ENCODE measurements around the gene NAT8L. TPM values are rescaled to one million over a fixed set of nuclear protein-coding genes. Genes with fewer than 3 reads are reported as not detected.

NAT8L gene
- total RNA-seq, 1 donor from 2014 or later = 0.40 TPM

DNA sequence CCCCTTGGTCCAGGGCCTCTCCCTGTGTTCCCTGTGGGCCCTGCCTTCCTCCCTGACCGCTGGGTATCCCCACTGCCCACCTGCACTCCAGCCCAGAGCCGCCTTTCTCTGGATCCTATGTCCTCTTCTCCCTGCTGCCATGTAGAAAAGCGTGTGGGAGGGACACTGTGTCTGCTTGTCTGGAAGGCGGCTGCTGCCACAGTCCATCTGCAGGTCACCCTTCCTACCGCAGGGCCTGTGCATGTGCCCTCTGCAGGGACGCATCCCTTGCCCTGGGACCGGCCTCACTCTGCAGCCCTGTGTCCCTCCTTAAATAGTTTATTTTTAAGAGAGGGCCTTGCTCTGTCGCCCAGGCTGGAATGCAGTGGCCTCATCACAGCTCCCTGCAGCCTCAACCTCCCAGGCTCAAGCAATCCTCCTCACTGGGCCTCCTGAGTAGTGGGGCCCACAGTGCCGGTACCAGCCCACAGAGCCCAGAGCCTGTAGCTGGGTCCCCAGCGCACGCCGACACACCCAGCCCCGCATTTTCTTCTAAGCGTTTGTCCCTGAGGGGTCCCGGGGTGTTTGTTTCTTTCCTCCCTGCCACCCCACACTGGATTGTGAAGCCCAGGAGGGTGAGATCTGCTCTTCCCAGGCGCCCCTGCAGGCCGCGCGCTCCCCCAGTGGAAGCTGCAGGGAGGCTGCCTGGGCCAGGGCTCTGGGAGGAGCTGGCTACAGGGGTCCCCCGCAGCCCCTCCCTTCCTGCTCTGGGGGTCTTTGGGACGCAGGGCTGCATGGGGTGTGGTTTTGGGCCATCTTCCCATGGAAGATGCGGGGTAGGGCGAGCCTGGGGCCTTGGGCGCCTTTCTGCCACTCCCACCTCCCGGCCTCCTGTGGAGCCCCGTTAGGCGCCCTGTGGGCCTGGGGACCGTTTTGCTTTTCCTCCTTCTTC, 12.8 kb upstream of the NAT8L start:
- no peak for DNase-seq (ENCODE audit: low spot score)

GRCh38 chr4:2047031-2047660, 12.0 kb upstream of the NAT8L start:
- no peak for DNase-seq (ENCODE audit: low spot score)

GRCh38 chr4:2047781-2048581, 11.1 kb upstream of the NAT8L start:
- DNase-seq (ENCODE audit: low spot score) = no peak

GRCh38 chr4:2048831-2049230, 10.3 kb upstream of the NAT8L start:
- no peak for DNase-seq (ENCODE audit: low spot score)

- no peak for DNase-seq (ENCODE audit: low spot score)
Measured at GRCh38 chr4:2049381-2049780, 9.7 kb upstream of the NAT8L start.

- DNase-seq (ENCODE audit: low spot score) = no peak
Measured at GRCh38 chr4:2049811-2050210, 9.3 kb upstream of the NAT8L start.

GRCh38 chr4:2051086-2051485, 8.0 kb upstream of the NAT8L start:
- DNase-seq (ENCODE audit: low spot score) = no peak

- DNase-seq (ENCODE audit: low spot score) = no peak
Measured at GRCh38 chr4:2054217-2054616, 4.9 kb upstream of the NAT8L start.

DNA sequence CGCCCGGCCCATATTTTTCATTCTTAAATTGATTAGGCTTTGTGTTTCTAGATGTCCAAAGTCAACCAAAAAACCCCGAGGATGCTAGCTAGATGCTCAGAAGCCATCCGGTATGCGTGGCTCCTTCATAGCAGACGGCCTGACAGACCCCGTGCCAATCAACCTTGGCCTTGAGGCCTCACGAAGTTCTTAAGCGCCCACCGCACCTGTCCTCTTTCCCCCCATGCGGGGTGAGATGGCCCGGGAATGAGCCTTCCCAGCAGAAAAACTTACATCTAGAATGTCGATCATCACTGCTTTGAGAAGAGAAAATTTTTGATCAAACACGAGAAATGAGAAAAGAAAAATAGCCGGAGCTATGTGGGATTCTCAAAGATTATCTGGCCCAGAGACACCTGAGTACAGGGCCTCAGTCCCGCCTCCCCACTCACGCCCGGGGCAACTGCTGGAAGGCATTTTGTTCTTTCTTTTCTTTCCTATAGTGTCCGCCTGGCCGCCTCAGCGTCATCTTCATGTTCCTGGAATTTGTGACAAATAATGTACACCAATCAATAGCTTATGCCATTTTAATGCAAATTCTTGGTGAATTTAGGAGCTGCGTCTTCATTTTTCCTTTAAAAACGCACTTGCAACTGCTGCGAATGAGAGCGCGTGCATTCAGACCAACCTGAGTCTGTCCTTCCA, 1.6 kb upstream of the NAT8L start:
- DNase-seq (ENCODE audit: low spot score) = no peak

DNA sequence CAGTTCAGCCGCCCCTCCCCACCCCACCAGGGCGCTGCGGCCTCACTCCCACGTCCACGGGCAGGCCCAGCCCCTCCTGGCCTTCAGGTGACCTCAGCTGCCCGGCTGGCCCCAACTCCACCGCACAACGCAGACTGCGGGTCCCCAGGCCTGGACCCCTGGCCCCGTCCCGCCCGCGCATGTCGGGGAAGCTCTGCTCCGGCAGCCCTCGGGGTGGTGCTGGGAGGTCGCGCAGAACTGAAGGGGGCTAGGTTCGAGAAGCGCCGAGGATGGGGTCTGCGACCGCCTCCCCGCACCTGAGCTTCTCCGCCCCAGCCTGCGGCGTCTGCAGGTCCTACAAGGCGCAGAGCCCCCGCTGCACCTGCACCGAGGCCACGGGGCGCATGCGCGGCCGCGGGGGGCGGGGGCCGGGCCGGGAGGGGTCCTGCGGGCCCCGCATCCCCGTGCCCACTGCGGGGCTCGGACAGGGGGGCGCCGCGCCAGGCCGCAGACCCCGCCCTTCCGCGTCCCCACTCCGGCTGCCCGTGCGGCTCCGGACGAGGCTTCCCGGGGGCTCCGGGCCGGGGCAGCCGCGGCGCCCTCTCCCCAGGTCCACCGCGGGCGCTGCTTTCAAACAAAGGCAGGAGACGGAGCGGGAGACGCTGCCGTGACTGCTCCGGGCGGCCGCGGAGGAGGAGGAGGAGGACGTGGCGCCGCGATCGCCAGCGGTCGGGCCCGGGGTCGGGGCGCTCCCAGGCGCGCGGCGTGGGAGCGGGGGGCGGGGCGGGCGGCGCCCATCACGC, 672 bp upstream of the NAT8L start:
- no peak for DNase-seq (ENCODE audit: low spot score)

DNA sequence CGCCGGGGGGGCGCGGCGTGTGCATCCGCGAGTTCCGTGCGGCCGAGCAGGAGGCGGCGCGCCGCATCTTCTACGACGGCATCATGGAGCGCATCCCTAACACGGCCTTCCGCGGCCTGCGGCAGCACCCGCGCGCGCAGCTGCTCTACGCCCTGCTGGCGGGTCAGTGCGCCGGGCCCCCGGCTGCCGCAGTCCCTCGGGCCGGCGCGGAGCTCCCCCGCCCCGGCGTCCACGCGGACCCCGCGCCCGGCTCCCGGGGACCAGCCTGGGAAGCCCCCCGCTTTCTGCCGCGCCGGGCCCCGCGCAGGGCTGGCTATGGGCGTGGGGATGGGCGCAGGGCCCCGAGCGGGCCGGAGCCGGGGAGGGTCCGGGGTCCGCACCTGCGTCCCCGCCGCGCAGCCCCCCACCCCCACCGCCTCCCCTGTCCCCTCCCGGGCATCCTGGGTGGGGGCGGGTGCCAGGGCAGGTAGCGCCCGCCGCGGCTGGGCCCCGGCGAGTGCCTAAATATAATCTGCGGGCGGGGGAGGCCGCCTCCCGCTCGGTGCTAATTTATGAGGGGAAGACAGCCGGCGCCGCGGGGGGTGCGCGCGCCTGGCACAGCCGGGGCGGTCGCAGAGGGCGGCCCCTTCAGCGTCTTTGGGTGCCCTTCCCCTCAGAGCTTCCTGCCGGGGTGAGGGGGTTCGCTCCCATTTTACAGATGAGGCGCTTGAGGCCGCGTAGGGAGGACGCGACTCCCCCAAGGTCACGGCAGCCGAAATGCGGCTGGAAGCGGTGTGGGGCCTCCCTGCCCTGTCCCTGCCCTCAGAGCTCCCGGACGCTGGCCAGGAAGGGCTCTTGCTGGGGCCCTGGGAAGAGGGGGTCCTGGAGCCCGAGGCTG, 837 bp downstream of the NAT8L start:
- DNase-seq (ENCODE audit: low spot score) = no peak

GRCh38 chr4:2060611-2061185, 1.6 kb downstream of the NAT8L start:
- no peak for DNase-seq (ENCODE audit: low spot score)

DNA sequence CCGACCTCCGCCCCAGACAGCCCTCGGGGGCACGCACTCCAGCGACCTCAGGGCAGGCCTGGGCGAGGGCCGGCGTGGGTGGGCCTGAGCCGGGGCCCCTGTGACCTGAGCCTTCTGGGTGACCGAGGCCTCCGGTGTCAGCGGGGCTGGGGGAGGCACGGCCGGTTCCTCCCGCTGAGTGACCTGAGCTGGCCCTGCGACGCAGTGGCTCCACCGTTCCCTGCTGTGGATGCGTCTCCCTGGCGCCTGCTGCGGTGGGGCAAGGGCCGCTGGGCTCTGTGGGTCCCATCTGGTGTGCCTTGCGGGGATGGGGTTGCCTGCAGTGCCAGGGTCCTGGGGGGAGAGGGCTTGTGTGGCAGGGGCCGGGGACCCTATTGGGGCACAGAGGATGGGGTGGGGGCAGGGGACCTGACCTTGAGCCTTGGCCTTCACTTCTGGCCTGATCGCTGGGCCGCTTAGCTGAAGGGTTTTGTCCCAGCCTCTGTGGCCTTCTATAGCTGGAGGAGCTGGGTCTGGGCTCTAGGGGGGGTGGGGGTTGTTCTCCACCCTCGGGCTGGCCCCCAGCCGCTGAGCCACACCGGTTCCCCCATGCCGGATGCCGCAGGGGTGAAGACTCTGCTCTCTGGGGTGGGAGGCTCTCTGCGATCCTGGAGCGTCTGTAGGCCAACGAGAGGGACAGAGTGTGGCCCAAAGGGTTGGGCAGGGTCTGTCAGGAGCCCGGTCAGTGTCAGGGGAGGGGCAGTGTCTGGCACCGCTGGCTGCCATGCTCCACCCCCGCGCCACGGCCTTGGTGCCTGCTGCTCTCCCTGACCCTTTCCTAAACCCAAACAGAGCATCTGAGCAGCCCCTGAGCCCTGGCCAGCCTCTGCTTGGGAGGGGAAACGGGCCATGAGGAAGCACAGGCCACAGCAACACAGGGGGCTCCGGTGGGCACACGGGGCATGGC, 2.3 kb downstream of the NAT8L start:
- DNase-seq (ENCODE audit: low spot score) = no peak

GRCh38 chr4:2062168-2062807, 3.2 kb downstream of the NAT8L start:
- no peak for DNase-seq (ENCODE audit: low spot score)

DNA sequence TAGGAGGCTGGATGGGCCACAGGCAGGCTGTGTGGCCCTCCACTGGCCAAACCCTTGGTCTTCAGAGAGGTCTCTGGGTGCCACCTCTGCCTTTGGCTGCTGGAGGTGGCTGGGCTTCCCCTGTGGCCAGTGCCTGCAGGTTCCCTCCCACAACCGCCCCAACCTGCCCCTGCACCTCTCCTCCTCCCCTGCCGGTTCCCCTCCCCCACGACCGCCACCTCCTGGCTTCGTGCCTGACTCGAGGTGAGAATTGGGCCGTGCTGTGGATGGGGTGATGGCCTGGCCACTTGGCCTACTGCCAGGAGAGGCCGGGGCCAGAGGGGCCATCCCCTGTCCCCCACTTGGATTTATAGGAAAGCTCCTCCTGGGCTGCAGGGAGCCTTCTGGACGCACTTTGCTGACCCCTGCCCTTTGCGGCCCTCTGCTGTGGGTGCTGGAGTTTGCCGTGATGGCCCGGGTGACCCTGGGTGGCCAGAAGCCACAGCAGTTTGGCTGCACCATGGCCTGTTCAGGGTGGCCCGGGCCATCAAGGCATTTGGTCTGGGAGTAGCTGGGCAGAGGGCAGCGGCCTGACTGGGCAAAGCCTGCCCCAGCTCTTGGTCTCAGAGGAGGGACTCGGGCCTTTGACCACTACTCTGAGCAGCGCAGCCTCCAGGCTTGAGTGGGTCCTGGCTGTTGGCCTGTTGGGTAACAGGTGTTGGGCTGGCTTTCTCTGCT, 3.8 kb downstream of the NAT8L start:
- no peak for DNase-seq (ENCODE audit: low spot score)

GRCh38 chr4:2063557-2064275, 4.6 kb downstream of the NAT8L start:
- no peak for DNase-seq (ENCODE audit: low spot score)

Measured in mucosa of gallbladder (tissue), 1 donor.